HG03196 (cell line): ENCODE results near the gene RTF2.
"Not testable (repeated sequence)": the region's sequence is repeated elsewhere in the genome, so short reads cannot be mapped to it uniquely, and the experiment has no call there.

Experiments
- ATAC-seq: cut with Tn5 transposase; IDR thresholded peaks from one replicate; pipeline ENCODE4 v1.9.1; 2021; ENCODE audit not compliant: unreplicated experiment

Gene RTF2

GRCh38 chr20:56469077-56469449 is 636 bp downstream of the RTF2 start:
- no peak for ATAC-seq

DNA sequence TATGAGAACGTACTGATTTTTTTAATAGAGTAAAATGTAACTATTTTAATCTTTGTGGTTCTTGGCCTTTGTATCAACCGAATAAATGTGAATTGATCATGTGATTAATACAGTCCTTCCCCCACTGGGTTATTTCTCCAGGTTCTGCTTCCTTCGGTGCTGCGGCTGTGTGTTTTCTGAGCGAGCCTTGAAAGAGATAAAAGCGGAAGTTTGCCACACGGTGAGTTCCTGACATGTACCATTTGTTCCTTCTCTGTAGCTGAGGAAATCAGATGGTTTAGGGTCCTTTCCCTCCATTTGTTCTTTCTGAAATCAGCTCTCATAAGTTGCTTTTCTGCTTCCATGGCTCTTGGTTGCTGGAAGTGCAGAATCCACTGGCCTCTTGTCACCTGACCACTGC is 15.5 kb downstream of the RTF2 start:
- ATAC-seq: no peak

GRCh38 chr20:56487216-56487615 is 18.8 kb downstream of the RTF2 start:
- no peak for ATAC-seq

DNA sequence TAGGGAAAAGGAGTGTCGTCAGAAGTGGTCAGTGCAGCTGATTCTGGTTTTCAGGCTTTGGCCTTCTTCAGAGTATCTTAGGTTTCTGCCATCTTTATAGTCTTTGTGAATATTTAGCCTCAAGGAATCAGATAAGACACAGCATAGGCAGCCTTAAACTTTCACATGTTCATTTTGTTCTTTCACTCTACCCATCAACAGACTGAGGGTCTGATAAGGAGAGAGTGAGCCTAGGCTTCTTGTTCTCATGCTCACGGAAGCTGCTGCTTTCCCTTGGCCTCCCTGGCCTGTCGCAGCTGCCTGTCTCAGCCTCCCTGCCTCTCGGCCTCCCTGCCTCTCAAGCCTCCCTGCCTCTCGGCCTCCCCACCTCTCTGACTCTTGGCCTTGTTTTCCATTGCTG is 20.1 kb downstream of the RTF2 start:
- ATAC-seq: no peak

DNA sequence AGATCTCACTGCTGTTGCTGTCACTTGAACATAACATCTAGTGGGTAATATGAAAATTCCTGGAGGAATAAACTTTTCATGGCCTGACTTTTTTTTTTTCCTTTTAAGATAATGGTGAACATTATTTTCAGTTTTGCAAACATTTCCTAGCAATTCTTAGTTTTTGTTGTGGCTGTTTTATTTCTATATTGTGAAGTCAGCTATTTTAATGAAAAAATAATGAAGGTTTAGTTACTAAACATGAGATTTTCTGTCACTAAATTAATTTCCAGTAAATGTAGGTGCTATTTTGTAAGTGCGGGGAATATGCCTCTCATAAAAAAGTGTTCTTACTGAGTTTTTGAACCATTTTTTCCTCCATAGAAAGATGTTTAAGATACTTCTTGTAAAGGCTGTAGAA is 32.7 kb downstream of the RTF2 start:
- ATAC-seq: no peak

- no peak for ATAC-seq
Measured at GRCh38 chr20:56503916-56504315, 35.5 kb downstream of the RTF2 start.

GRCh38 chr20:56504373-56505005 is 36.1 kb downstream of the RTF2 start:
- no peak for ATAC-seq

DNA sequence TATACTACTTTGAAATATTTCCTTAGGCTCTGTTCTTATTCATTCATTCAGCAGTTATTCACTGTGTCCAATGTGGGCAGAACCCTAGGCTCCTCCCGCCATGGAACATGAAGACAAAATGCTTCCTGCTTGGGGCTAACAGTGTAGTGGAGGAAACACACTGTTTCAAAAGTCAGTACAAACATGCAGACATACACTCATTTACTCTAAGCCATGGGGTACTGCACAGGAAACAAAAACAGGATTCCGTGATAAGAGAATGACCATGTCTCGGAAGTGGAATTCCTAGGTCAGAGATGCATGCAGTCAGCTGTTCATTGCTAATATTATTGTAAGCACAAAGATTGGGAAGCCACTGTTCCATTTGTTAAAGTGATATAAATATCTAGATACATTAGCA is 37.7 kb downstream of the RTF2 start:
- no peak for ATAC-seq

GRCh38 chr20:56511926-56512325 is 43.5 kb downstream of the RTF2 start:
- ATAC-seq: no peak

DNA sequence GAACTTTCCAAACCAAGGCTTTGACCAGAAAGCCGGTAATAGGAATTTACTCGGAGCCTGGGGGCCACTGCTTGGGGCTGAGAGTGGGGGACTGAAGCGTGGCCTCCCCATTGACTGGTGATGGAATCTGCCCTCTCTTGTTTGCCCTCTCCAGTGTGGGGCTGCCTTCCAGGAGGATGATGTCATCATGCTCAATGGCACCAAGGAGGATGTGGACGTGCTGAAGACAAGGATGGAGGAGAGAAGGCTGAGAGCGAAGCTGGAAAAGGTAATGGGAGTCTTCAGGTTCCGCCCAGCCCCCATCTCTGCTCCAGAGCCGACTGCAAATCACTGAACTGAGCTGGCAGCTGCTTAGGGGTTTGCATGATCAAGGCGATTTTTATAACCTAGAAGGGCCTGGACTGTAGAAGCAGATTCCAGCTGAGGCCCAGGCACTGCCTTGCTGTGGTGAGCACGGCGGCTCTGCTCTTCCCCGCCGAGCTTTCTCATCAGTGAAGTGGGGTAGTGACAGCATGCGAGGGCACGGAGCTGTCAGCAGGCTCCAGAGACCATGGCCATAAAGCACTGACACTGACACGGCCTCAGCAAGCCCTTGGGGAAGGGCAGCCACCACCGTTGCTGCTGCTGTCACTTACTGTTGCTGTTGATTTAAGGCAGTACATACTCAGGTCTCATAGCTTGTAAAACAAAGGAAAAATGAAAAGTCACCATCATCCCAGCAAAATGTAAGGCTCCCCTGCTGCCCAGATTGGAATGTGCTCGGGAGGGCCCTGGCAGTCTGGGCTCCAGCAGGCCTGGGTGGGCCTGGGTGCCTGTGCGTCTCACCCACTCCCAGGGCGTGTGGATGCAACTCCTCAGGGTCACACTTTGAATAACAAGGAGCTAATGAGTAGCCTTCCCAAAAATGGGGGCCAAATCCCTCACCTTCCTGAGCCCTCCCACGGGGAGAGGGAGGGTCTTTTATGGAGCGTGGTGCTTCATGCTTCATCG is 45.0 kb downstream of the RTF2 start:
- ATAC-seq: no peak

DNA sequence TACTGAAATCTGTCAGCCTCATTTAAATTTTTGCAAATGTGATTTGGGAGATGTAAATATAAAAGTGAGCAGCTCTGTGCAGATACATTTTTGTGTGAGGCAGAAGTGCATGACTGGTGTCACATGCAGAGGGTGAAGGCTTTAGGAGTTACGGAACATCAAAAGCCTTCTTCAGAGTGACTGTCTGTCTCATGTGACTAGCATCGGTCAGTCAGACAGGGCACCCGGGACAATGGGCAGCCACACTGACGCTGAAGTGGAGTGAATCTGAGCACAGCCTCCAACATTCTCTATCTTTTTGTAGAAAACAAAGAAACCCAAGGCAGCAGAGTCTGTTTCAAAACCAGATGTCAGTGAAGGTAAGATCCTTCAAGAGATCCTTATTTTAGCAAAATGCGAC is 48.2 kb downstream of the RTF2 start:
- ATAC-seq: no peak

DNA sequence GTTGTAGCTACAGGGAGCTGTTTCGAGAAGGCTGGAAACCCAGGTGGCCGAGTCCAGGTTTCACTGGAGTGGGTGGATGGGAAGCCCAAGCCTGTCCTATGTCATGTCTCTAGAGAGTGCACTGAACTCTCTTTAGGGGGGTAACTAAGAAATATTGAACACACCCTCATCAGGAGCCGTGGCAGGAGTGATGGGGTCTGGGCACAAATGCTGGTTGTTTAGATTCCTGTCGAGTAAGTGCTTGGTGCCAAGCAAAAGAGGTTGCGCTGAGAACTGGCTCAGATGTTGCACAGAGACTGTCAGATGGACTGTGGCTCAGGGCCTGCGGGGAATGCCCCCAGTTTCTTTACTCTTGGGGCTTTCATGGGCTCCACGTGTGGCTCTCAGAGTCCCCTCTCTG is 48.8 kb downstream of the RTF2 start:
- no peak for ATAC-seq

GRCh38 chr20:56517641-56518040 is 49.2 kb downstream of the RTF2 start:
- ATAC-seq: no peak

DNA sequence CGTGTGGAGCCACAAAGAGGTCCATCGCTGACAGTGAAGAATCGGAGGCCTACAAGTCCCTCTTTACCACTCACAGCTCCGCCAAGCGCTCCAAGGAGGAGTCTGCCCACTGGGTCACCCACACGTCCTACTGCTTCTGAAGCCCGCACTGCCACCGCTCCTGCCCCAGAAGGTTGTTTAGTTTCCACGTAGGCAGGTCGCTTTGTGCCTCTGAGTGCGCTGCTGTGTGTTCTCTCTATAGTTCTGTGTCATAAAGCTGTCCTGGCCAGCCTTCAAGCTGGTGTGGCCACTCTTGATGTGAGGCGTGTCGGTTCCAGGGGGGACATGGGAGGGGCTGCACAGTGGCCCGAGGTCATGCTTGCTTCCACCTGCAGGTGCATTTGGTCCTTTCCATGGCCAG is 49.7 kb downstream of the RTF2 start:
- no peak for ATAC-seq

- no peak for ATAC-seq
Measured at GRCh38 chr20:56518721-56519398, 50.4 kb downstream of the RTF2 start.

DNA sequence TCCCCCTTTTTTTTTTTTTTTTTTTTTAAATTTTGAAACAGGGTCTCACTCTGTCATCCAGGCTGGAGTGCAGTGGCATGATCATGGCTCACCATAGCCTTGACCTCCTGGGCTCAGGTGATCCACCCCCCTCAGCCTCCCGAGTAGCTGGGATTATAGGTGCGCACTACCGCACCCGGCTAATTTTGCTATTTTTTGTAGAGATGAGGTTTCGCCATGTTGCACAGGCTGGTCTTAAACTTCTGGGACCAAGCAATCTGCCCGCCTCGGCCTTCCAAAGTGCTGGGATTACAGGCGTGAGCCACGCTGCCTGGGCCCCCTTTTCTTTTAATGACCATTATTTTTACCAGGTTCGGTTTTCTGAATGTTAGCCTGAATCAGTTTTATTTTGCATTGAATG is 51.1 kb downstream of the RTF2 start:
- no peak for ATAC-seq

DNA sequence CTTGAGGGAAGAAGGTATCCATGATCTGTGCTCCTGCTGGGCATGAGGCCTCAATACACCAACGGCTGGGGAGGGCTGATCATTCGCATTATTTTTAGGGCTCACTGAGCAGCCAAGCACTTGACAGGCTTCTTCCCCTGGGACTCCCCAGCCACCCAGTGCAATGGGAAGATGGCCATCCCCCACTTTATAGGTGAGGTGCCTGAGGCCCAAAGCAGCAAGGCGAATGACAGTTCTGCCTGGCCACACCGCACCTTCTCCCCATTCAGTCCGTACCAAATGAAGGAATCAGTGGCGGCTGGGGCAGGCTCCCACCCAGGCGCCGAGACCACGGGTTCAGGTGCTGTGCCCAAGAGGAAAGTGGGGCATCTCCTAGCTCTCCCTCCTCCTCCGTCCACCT is 51.8 kb downstream of the RTF2 start:
- ATAC-seq: no peak

DNA sequence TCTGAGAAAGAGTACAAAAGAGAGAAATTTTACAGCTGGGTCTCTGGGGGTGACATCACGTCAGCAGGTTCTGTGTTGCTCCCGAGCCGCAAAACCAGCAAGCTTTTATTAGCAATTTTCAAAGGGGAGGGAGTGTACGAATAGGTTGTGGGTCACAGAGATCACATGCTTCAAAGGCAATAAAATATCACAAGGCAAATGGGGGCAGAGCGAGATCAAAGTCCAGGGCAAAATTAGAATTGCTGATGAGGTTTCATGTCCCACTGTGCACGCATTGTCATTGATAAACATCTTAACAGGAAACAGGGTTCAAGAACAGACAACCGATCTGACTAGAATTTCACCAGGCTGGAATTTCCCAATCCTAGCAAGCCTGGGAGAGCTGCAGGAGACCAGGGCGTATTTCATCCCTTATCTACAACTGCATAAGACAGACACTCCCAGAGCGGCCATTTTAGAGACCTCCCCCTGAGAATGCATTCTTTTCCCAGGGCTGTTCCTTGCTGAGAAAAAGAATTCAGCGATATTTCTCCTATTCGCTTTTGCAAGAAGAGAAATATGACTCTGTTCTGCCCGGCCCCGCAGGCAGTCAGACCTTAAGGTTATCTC is 52.4 kb downstream of the RTF2 start:
- ATAC-seq: not testable (repeated sequence)

GRCh38 chr20:56522311-56522710 is 53.9 kb downstream of the RTF2 start:
- ATAC-seq: no peak

GRCh38 chr20:56524444-56524843 is 56.0 kb downstream of the RTF2 start, which contains the start of gene FAM209A:
Gene FAM209A, plus strand, starts transcription at chr20:56524744. Its CDS starts 65 bp downstream, at chr20:56524809.
- not testable (repeated sequence) for ATAC-seq

- no peak for ATAC-seq
Measured at GRCh38 chr20:56527521-56527920, 59.1 kb downstream of the RTF2 start.
